ENCODE results near the gene GRIK5.

The GRIK5 gene

DNA sequence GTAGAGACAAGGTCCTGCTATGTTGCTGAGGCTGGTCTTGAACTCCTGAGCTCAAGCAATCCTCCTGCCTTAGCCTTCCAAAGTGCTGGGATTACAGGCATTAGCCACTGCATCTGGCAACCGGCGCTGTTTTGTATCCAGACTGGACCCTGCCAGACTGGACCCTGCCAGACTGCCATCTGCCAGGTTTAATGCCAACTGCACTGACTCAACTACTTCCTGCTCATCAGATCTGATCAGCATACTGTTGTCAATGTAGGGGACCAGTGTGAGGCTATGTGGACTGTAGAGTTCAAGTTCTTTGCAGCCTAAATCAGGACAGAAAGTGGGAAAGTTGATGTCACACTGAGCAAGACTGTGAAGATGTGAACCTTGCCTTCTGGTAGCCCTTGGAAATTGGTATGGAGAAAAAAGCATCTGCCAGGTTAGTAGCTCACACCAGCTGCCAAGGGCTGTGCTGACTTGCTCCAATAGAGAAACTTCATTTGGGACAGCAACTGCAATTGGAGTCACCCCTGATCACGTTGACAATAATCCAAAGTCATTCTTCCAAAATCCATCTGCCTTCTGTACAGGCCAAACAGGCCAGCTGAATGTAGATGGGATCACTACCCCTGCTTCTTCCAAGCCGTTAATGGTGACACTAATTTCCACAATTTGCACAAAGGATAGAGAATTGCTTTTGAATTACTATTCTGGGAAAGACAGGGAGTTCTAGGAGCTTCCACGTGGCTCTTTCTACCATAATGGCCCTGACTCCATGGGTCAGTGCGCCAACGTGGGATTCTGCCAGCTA is 39.2 kb downstream of the GRIK5 start:
- Histone ChIP-seq H3K9me3 (ENCODE audit: low read depth, low read length) (no peaks in the 10 kb centered on the region), H3K27ac (no peak overlapping the region), H3K36me3 (ENCODE audit: insufficient read depth, low read length) (no peaks in the 10 kb centered on the region), H3K9ac (ENCODE audit: insufficient read length) (no peak overlapping the region), H3K4me3 (no peak overlapping the region)
- no peak for DNase-seq (ENCODE audit: low read depth, low spot score)
- TF ChIP-seq FOXP2 (optimal IDR thresholded peaks at IDR 0.05; ENCODE audit: control extremely low read depth, extremely low read length, insufficient read depth) (no peak), POLR2AphosphoS5 (IDR thresholded peaks at IDR 0.05; ENCODE audit: borderline replicate concordance, low read depth, low read length) (no peak), EZH2 (IDR thresholded peaks at IDR 0.05) (no peak)

DNA sequence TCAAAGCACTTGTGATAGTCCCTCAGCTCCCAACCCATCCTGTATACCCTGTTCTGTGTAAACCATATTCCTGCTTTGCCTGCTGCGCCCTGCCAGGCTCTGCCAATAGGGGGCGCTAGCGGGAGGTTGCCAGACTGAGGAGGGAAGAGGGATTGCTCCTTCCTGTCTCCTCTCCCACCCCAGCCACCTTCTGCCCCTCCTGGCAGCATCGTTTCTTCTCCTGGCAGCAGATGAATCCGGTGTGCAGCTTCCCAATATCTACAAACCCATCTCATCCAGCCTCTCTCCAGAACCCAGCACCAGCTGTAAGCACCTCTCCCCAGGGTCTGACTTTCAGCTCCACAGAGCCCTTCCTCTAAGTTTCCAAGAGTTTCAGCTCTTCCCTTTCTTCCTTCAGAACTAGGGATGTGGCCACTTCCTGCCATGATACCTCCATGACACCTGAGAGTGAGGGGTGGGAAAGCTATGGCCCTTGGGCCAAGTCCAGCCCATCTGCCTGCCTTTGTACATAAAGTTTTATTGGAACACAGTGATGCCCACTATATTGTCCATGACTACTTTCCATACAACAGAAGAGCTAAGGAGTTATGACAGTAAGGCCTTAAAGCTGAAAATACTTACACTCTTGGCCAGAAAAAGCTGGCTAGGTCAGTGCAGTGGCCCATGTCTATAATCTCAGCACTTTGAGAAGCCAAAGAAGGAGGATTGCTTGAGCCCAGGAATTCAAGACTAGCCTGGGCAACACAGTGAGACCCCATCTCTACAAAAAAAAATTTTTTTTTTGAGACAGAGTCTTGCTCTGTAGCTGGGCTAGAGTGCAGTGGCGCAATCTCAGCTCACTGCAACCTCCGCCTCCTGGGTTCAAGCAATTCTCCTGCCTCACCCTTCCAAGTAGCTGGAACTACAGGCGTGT is 41.4 kb downstream of the GRIK5 start:
- H3K4me3 ChIP-seq: no peak overlapping the region
- H3K27ac ChIP-seq: no peak overlapping the region
- TF ChIP-seq POLR2AphosphoS5 (IDR thresholded peaks at IDR 0.05; ENCODE audit: borderline replicate concordance, low read depth, low read length) (no peak), EZH2 (IDR thresholded peaks at IDR 0.05) (no peak), FOXP2 (optimal IDR thresholded peaks at IDR 0.05; ENCODE audit: control extremely low read depth, extremely low read length, insufficient read depth) (no peak)
- no peaks in the 10 kb centered on the region for H3K9me3 ChIP-seq (ENCODE audit: low read depth, low read length)
- H3K9ac ChIP-seq (ENCODE audit: insufficient read length): no peak overlapping the region
- DNase-seq (ENCODE audit: low read depth, low spot score): no peak
- no peaks in the 10 kb centered on the region for H3K36me3 ChIP-seq (ENCODE audit: insufficient read depth, low read length)

DNA sequence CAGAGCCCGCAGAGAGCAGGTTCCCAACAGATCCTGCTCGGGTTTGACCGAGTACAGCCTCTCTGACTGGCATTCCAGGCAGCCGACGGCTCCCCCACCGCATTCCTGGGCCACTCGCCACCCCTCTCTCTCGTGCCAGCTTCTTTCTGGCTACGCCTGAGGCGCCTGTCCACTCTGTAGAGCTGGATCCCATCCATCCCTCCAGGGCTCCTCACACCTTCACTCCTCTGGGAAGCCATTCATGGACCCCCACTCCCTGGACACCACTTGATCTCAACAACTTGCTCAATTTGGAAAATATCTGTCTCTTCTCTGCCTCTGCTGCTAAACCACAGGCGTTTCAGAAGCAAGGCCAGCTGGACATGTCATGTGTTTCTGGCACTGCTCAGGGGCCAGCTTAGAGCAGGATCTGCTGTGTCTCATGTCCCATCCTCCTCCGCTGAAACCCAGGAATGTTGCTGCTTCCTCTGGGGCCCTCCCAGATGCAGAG is 45.3 kb downstream of the GRIK5 start:
- no peak overlapping the region for H3K4me3 ChIP-seq
- H3K9ac ChIP-seq (ENCODE audit: insufficient read length): no peak overlapping the region
- no peaks in the 10 kb centered on the region for H3K36me3 ChIP-seq (ENCODE audit: insufficient read depth, low read length)
- no peak for DNase-seq (ENCODE audit: low read depth, low spot score)
- H3K27ac ChIP-seq: no peak overlapping the region
- TF ChIP-seq EZH2 (IDR thresholded peaks at IDR 0.05) (no peak), FOXP2 (optimal IDR thresholded peaks at IDR 0.05; ENCODE audit: control extremely low read depth, extremely low read length, insufficient read depth) (no peak), POLR2AphosphoS5 (IDR thresholded peaks at IDR 0.05; ENCODE audit: borderline replicate concordance, low read depth, low read length) (no peak)
- H3K9me3 ChIP-seq (ENCODE audit: low read depth, low read length): no peaks in the 10 kb centered on the region

DNA sequence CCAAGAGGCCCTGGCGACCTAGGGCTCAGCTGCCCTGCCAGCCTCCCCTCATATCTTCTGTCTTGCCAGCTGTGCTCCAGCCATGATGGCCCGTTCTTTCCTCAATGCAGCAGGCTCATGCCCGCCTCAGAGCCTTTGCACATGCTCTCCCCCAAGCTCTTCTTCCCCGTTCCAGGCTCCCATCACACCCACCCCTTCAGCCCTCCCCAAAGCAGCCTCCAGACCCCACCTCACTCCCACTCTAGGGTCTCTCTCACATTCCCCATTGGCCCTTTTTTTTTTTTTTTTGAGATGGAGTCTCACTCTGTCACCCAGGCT is 46.1 kb downstream of the GRIK5 start:
- DNase-seq (ENCODE audit: low read depth, low spot score): no peak
- TF ChIP-seq FOXP2 (optimal IDR thresholded peaks at IDR 0.05; ENCODE audit: control extremely low read depth, extremely low read length, insufficient read depth) (no peak), POLR2AphosphoS5 (IDR thresholded peaks at IDR 0.05; ENCODE audit: borderline replicate concordance, low read depth, low read length) (no peak), EZH2 (IDR thresholded peaks at IDR 0.05) (no peak)
- H3K27ac ChIP-seq: no peak overlapping the region
- no peak overlapping the region for H3K4me3 ChIP-seq
- no peaks in the 10 kb centered on the region for H3K36me3 ChIP-seq (ENCODE audit: insufficient read depth, low read length)
- H3K9me3 ChIP-seq (ENCODE audit: low read depth, low read length): no peaks in the 10 kb centered on the region
- H3K9ac ChIP-seq (ENCODE audit: insufficient read length): no peak overlapping the region

DNA sequence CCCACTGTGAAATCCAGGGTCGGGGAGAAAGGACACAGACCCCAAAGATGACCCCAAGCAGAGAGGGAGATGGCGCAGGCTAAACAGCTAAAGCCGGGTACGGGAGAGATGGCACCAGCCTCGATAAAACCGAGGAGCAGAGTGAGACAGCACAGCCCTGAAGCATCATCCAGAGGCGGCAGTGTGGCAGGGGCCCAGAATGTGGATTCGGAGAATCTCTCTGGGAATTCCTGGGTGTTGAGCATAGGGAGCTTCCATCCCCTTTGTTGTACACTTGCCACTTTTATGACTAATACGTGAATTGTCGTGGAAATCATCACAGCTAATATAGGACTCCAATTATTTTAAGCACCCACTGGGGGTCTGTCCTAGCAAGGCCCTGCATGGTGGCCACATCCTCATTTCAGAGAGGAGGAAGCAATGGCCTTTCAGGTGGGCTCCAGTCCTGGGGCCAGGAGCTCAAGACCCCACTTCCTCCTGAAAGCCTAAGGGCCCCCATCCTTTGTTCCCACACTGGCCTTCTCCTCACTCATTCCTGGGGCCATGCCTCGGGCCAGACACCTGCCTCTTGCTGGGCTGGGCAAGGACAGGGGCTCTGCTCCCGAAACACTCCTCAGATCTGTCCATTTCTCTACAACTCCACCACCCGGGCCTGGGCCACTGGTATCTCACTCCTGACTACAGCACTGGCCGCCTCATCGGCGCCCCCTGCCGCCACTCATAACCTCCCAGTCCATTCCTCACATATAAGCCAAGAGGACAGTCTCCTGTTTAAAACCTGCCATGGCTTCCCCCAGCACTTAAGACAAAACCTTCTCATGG is 46.7 kb downstream of the GRIK5 start:
- no peak for TF ChIP-seq EZH2 (IDR thresholded peaks at IDR 0.05)
- TF ChIP-seq FOXP2 (optimal IDR thresholded peaks at IDR 0.05; ENCODE audit: control extremely low read depth, extremely low read length, insufficient read depth): no peak
- no peak for TF ChIP-seq POLR2AphosphoS5 (IDR thresholded peaks at IDR 0.05; ENCODE audit: borderline replicate concordance, low read depth, low read length)
- H3K27ac ChIP-seq: no peak overlapping the region
- H3K9me3 ChIP-seq (ENCODE audit: low read depth, low read length): no peaks in the 10 kb centered on the region
- H3K9ac ChIP-seq (ENCODE audit: insufficient read length): no peak overlapping the region
- H3K4me3 ChIP-seq: no peak overlapping the region
- no peak for DNase-seq (ENCODE audit: low read depth, low spot score)
- H3K36me3 ChIP-seq (ENCODE audit: insufficient read depth, low read length): no peaks in the 10 kb centered on the region

DNA sequence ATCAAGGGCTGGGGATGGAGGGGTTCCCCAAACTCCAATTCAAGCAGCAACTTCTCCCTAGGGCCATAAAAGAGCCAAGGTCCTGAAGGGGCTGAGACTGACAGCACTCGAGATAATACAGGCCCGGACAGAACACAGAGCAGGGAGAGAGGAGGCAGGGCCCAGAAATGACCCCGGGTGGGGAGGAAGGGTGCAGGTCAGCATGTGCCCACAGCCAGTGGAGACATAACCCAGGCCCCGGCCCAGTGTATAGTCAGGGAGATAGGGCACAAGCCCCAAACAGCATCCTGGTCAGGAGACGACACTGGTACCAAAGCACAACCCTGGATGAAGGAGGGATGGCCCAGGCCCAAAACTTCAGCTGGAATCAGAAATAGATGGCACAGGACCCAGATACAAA is 47.4 kb downstream of the GRIK5 start:
- Histone ChIP-seq H3K4me3 (no peak overlapping the region), H3K36me3 (ENCODE audit: insufficient read depth, low read length) (no peaks in the 10 kb centered on the region), H3K9ac (ENCODE audit: insufficient read length) (no peak overlapping the region), H3K27ac (no peak overlapping the region), H3K9me3 (ENCODE audit: low read depth, low read length) (no peaks in the 10 kb centered on the region)
- DNase-seq (ENCODE audit: low read depth, low spot score): no peak
- no peak for TF ChIP-seq EZH2 (IDR thresholded peaks at IDR 0.05)
- no peak for TF ChIP-seq FOXP2 (optimal IDR thresholded peaks at IDR 0.05; ENCODE audit: control extremely low read depth, extremely low read length, insufficient read depth)
- TF ChIP-seq POLR2AphosphoS5 (IDR thresholded peaks at IDR 0.05; ENCODE audit: borderline replicate concordance, low read depth, low read length): no peak

DNA sequence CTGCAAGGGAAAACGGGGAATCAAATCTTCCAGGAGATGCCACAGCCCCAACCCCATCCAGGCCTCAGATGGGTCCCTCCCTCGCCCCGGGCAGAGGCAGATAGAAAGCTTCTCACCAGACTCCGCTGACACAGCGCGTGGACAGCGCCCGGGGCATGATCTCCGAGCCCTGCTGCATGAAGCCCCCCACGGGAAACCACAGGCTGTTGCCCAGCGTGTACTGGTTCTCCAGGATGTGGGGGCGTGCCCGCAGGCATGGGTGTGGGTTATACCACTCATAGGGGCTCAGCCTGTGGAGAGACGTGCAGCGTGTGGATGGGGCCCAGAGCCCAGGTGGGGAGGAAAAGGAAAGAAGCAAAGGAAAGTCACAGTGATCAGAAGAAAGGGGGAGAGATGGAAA is 48.8 kb downstream of the GRIK5 start:
- H3K36me3 ChIP-seq (ENCODE audit: insufficient read depth, low read length): no peaks in the 10 kb centered on the region
- H3K9ac ChIP-seq (ENCODE audit: insufficient read length): no peak overlapping the region
- TF ChIP-seq EZH2 (IDR thresholded peaks at IDR 0.05): no peak
- no peak for TF ChIP-seq POLR2AphosphoS5 (IDR thresholded peaks at IDR 0.05; ENCODE audit: borderline replicate concordance, low read depth, low read length)
- H3K27ac ChIP-seq: no peak overlapping the region
- no peaks in the 10 kb centered on the region for H3K9me3 ChIP-seq (ENCODE audit: low read depth, low read length)
- no peak for DNase-seq (ENCODE audit: low read depth, low spot score)
- no peak overlapping the region for H3K4me3 ChIP-seq
